ENCODE data around the gene MMAB.

MMAB gene

GRCh38 chr12:109581334-109581691, 8.0 kb upstream of the MMAB start:
- TF ChIP-seq, protein P1, sequence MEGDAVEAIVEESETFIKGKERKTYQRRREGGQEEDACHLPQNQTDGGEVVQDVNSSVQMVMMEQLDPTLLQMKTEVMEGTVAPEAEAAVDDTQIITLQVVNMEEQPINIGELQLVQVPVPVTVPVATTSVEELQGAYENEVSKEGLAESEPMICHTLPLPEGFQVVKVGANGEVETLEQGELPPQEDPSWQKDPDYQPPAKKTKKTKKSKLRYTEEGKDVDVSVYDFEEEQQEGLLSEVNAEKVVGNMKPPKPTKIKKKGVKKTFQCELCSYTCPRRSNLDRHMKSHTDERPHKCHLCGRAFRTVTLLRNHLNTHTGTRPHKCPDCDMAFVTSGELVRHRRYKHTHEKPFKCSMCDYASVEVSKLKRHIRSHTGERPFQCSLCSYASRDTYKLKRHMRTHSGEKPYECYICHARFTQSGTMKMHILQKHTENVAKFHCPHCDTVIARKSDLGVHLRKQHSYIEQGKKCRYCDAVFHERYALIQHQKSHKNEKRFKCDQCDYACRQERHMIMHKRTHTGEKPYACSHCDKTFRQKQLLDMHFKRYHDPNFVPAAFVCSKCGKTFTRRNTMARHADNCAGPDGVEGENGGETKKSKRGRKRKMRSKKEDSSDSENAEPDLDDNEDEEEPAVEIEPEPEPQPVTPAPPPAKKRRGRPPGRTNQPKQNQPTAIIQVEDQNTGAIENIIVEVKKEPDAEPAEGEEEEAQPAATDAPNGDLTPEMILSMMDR (IDR thresholded peaks at IDR 0.05; ENCODE audit: control insufficient read depth, insufficient read depth, low read depth, low read length, missing control alignments) = no peak
- H3K4me3 ChIP-seq (ENCODE audit: control insufficient read depth, low read depth, low read length) = no peak overlapping the region

GRCh38 chr12:109580684-109581333, 7.5 kb upstream of the MMAB start:
- H3K4me3 ChIP-seq (ENCODE audit: control insufficient read depth, low read depth, low read length) = no peak overlapping the region
- DNase-seq (ENCODE audit: low read depth) = no peak
- TF ChIP-seq, protein P1 (IDR thresholded peaks at IDR 0.05; ENCODE audit: control insufficient read depth, insufficient read depth, low read depth, low read length, missing control alignments) = no peak

More at GRCh38 chr12:109581334-109581691, 8.0 kb upstream of the MMAB start:
- no peak for DNase-seq (ENCODE audit: low read depth)

- DNase-seq (ENCODE audit: low read depth) = no peak
- H3K4me3 ChIP-seq (ENCODE audit: control insufficient read depth, low read depth, low read length) = no peak overlapping the region
- TF ChIP-seq, protein P1 (IDR thresholded peaks at IDR 0.05; ENCODE audit: control insufficient read depth, insufficient read depth, low read depth, low read length, missing control alignments) = no peak
Observed at GRCh38 chr12:109580272-109580671, 7.0 kb upstream of the MMAB start.

DNA sequence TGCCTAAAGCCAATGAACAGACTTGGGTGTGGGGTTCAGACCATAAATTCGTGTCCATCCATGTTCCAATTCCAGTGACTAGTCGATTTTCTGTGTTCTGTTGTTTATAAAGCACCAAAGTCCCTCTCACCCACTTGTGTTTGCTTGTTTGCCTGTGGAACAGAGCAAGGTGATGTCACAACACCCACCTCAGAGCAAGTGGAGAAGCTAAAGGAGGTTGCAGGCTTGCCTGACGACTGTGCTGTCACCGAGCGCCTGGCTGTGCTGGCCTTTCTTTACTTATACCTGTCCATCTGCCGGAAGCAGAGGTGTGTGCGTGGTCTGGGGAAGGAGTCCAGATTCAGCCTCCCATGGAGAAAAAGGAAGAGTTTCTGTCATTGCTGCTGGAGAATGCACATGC, 6.3 kb upstream of the MMAB start:
- no peak for DNase-seq (ENCODE audit: low read depth)
- H3K4me3 ChIP-seq (ENCODE audit: control insufficient read depth, low read depth, low read length) = no peak overlapping the region
- TF ChIP-seq, protein P1 (IDR thresholded peaks at IDR 0.05; ENCODE audit: control insufficient read depth, insufficient read depth, low read depth, low read length, missing control alignments) = no peak

DNA sequence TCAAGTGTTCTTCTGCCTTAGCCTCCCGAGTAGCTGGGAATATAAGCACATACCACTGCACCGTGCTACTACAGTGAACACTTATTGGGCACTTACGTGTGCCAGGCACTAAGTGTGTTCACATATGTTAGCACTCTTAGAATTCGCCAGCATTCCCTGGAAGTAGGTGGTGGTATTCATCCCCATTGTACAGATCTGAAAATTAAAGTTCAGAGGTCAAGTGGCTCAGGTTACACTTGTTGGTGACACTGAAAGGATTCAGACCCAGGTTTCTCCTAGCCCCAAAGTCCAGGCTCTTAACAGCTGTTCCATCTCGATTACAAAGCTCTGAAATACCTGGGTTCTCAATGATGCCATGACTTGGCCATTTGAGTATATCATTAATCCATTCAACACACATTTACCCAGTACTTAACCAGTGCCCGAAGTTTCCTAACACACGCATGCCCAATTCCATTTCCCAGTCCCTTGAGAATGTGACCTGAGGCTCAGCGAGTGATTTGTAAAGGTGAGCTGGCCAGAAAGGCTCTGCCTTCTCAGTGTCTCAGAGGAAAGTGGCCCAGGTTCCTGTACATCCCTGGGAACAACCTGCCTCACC, 5.1 kb upstream of the MMAB start:
- H3K4me3 ChIP-seq (ENCODE audit: control insufficient read depth, low read depth, low read length) = no peak overlapping the region
- no peak for DNase-seq (ENCODE audit: low read depth)
- TF ChIP-seq, protein P1 (IDR thresholded peaks at IDR 0.05; ENCODE audit: control insufficient read depth, insufficient read depth, low read depth, low read length, missing control alignments) = no peak

GRCh38 chr12:109577311-109577710, 4.0 kb upstream of the MMAB start:
- H3K4me3 ChIP-seq (ENCODE audit: control insufficient read depth, low read depth, low read length) = no peak overlapping the region
- TF ChIP-seq, protein P1 (IDR thresholded peaks at IDR 0.05; ENCODE audit: control insufficient read depth, insufficient read depth, low read depth, low read length, missing control alignments) = no peak
- no peak for DNase-seq (ENCODE audit: low read depth)
